ENCODE results near the gene HMGN1. TPM values are rescaled to one million over a fixed set of nuclear protein-coding genes. Genes with fewer than 3 reads are reported as not detected.

HMGN1 gene
- total RNA-seq, 2 donors from 2014 or later, result 526 to 626 TPM

- Histone ChIP-seq H3K27me3 (ENCODE audit: control insufficient read depth, insufficient read depth, low read length, poor library complexity, severe bottlenecking) (no peaks in the 10 kb centered on the region), H3K36me3 (ENCODE audit: control insufficient read depth, insufficient read depth, low read length) (no peaks in the 10 kb centered on the region), H3K9me3 (ENCODE audit: control insufficient read depth, low read length) (no peaks in the 10 kb centered on the region), H3K27ac (ENCODE audit: low read depth, low read length) (no peak overlapping the region), H3K4me1 (ENCODE audit: control insufficient read depth, insufficient read depth, low read length) (no peaks in the 10 kb centered on the region), H3K9ac (ENCODE audit: extremely low read depth, low read length, poor library complexity, severe bottlenecking) (no peak overlapping the region), H3K4me3 (ENCODE audit: low read length) (no peak overlapping the region)
- H3K9me3 Mint-ChIP-seq, result peaks cover 2% of the 10 kb centered on the region
- no peak overlapping the region for H3K4me3 Mint-ChIP-seq
- no peak for TF ChIP-seq CTCF (conservative IDR thresholded peaks at IDR 0.05)
- H3K4me1 Mint-ChIP-seq, result peaks cover 3% of the 10 kb centered on the region
- no peak overlapping the region for H3K27ac Mint-ChIP-seq
- DNase-seq, result no peak
- WGBS, 2 experiments (ENCODE audit: insufficient coverage in 1 of 2, insufficient read length in 1 of 2), result 86 to 89% methylated on average over 3 of the region's 3 CpGs
- peaks cover 1% of the 10 kb centered on the region for H3K27me3 Mint-ChIP-seq (ENCODE audit: insufficient read depth)
- H3K36me3 Mint-ChIP-seq (ENCODE audit: low read depth), result no peaks in the 10 kb centered on the region
Measured at GRCh38 chr21:39353295-39353694, 4.4 kb upstream of the HMGN1 start.

GRCh38 chr21:39350094-39351005 lies 1.5 kb upstream of the HMGN1 start:
- WGBS, 2 experiments (ENCODE audit: insufficient coverage in 1 of 2, insufficient read length in 1 of 2), result 88 to 89% methylated on average over 10 to 18 of the region's 19 CpGs
- Histone ChIP-seq H3K27me3 (ENCODE audit: control insufficient read depth, insufficient read depth, low read length, poor library complexity, severe bottlenecking) (no peaks in the 10 kb centered on the region), H3K36me3 (ENCODE audit: control insufficient read depth, insufficient read depth, low read length) (peaks cover 26% of the 10 kb centered on the region), H3K9me3 (ENCODE audit: control insufficient read depth, low read length) (no peaks in the 10 kb centered on the region), H3K4me3 (ENCODE audit: low read length) (peak overlapping the region; percentile 85), H3K27ac (ENCODE audit: low read depth, low read length) (no peak overlapping the region), H3K9ac (ENCODE audit: extremely low read depth, low read length, poor library complexity, severe bottlenecking) (peak overlapping the region; percentile 51), H3K4me1 (ENCODE audit: control insufficient read depth, insufficient read depth, low read length) (peaks cover 2% of the 10 kb centered on the region)
- peaks cover 20% of the 10 kb centered on the region for H3K4me1 Mint-ChIP-seq
- TF ChIP-seq CTCF (conservative IDR thresholded peaks at IDR 0.05), result no peak
- H3K27ac Mint-ChIP-seq, result peak overlapping the region; percentile 97
- peaks cover 2% of the 10 kb centered on the region for H3K9me3 Mint-ChIP-seq
- peaks cover 22% of the 10 kb centered on the region for H3K36me3 Mint-ChIP-seq (ENCODE audit: low read depth)
- H3K4me3 Mint-ChIP-seq, result peak overlapping the region; percentile 92
- peaks cover 1% of the 10 kb centered on the region for H3K27me3 Mint-ChIP-seq (ENCODE audit: insufficient read depth)
- no peak for DNase-seq

- Mint-ChIP-seq H3K27ac (peak overlapping the region; percentile 97), H3K9me3 (peaks cover 2% of the 10 kb centered on the region), H3K4me3 (peak overlapping the region; percentile 92), H3K4me1 (peaks cover 25% of the 10 kb centered on the region), H3K27me3 (ENCODE audit: insufficient read depth) (peaks cover 1% of the 10 kb centered on the region), H3K36me3 (ENCODE audit: low read depth) (peaks cover 30% of the 10 kb centered on the region)
- no peaks in the 10 kb centered on the region for H3K27me3 ChIP-seq (ENCODE audit: control insufficient read depth, insufficient read depth, low read length, poor library complexity, severe bottlenecking)
- H3K9me3 ChIP-seq (ENCODE audit: control insufficient read depth, low read length), result no peaks in the 10 kb centered on the region
- peaks cover 35% of the 10 kb centered on the region for H3K36me3 ChIP-seq (ENCODE audit: control insufficient read depth, insufficient read depth, low read length)
- DNase-seq, result peak; percentile 99
- peaks cover 2% of the 10 kb centered on the region for H3K4me1 ChIP-seq (ENCODE audit: control insufficient read depth, insufficient read depth, low read length)
- H3K9ac ChIP-seq (ENCODE audit: extremely low read depth, low read length, poor library complexity, severe bottlenecking), result peak overlapping the region; percentile 51
- peak overlapping the region; percentile 85 for H3K4me3 ChIP-seq (ENCODE audit: low read length)
- TF ChIP-seq CTCF (conservative IDR thresholded peaks at IDR 0.05), result no peak
- WGBS, 2 experiments (ENCODE audit: insufficient coverage in 1 of 2, insufficient read length in 1 of 2), result 21 to 38% methylated on average over 26 to 54 of the region's 56 CpGs
- H3K27ac ChIP-seq (ENCODE audit: low read depth, low read length), result peak overlapping the region; percentile 81
Measured at GRCh38 chr21:39349211-39350093, 564 bp upstream of the HMGN1 start.
